Measurements from ENCODE around the gene CDK19.

CDK19 gene

GRCh38 chr6:110833831-110834230 lies 18.6 kb upstream of the CDK19 start:
- Histone ChIP-seq H3K9ac (ENCODE audit: low read length) (no peak overlapping the region), H3K27me3 (replicated peaks; ENCODE audit: insufficient read depth, low read length) (no peaks in the 10 kb centered on the region), H3K27ac (ENCODE audit: low read length) (no peak overlapping the region), H3K4me2 (ENCODE audit: low read depth, low read length) (no peak overlapping the region), H3F3A (ENCODE audit: insufficient read depth, low read length) (no peaks in the 10 kb centered on the region), H3K4me1 (ENCODE audit: low read length) (no peaks in the 10 kb centered on the region), H3K4me3 (ENCODE audit: low read length) (no peak overlapping the region), H3K9me2 (replicated peaks; ENCODE audit: insufficient read depth, low read length) (no peaks in the 10 kb centered on the region), H3K36me3 (replicated peaks; ENCODE audit: insufficient read depth, low read length) (no peaks in the 10 kb centered on the region), H3K9me3 (replicated peaks; ENCODE audit: insufficient read depth, low read length) (no peaks in the 10 kb centered on the region), H2AFZ (ENCODE audit: low read length) (no peak overlapping the region), H3K79me2 (ENCODE audit: low read length) (no peaks in the 10 kb centered on the region), H4K20me1 (ENCODE audit: insufficient read depth, low read length) (no peaks in the 10 kb centered on the region)
- DNase-seq: no peak
- no peak for TF ChIP-seq EZH2 (optimal IDR thresholded peaks at IDR 0.05; ENCODE audit: low read depth, low read length)
- no peak for TF ChIP-seq CTCF (IDR thresholded peaks at IDR 0.05; ENCODE audit: low read length)
- no peak for TF ChIP-seq EZH2phosphoT487 (IDR thresholded peaks at IDR 0.05; ENCODE audit: low read length)

GRCh38 chr6:110831405-110831804 lies 16.1 kb upstream of the CDK19 start:
- H3K4me2 ChIP-seq (ENCODE audit: low read depth, low read length): no peak overlapping the region
- no peaks in the 10 kb centered on the region for H4K20me1 ChIP-seq (ENCODE audit: insufficient read depth, low read length)
- no peak overlapping the region for H3K27ac ChIP-seq (ENCODE audit: low read length)
- H3K9me2 ChIP-seq (replicated peaks; ENCODE audit: insufficient read depth, low read length): no peaks in the 10 kb centered on the region
- H3K9me3 ChIP-seq (replicated peaks; ENCODE audit: insufficient read depth, low read length): no peaks in the 10 kb centered on the region
- no peaks in the 10 kb centered on the region for H3F3A ChIP-seq (ENCODE audit: insufficient read depth, low read length)
- no peaks in the 10 kb centered on the region for H3K79me2 ChIP-seq (ENCODE audit: low read length)
- TF ChIP-seq CTCF (IDR thresholded peaks at IDR 0.05; ENCODE audit: low read length) (no peak), EZH2phosphoT487 (IDR thresholded peaks at IDR 0.05; ENCODE audit: low read length) (no peak), EZH2 (optimal IDR thresholded peaks at IDR 0.05; ENCODE audit: low read depth, low read length) (no peak)
- H3K27me3 ChIP-seq (replicated peaks; ENCODE audit: insufficient read depth, low read length): no peaks in the 10 kb centered on the region
- H3K36me3 ChIP-seq (replicated peaks; ENCODE audit: insufficient read depth, low read length): no peaks in the 10 kb centered on the region
- H3K9ac ChIP-seq (ENCODE audit: low read length): no peak overlapping the region
- no peak overlapping the region for H2AFZ ChIP-seq (ENCODE audit: low read length)
- no peak overlapping the region for H3K4me3 ChIP-seq (ENCODE audit: low read length)
- H3K4me1 ChIP-seq (ENCODE audit: low read length): no peaks in the 10 kb centered on the region
- DNase-seq: no peak

GRCh38 chr6:110828396-110828795 lies 13.1 kb upstream of the CDK19 start:
- Histone ChIP-seq H3K9me3 (replicated peaks; ENCODE audit: insufficient read depth, low read length) (no peaks in the 10 kb centered on the region), H3K9ac (ENCODE audit: low read length) (no peak overlapping the region), H3K9me2 (replicated peaks; ENCODE audit: insufficient read depth, low read length) (no peaks in the 10 kb centered on the region), H3K4me3 (ENCODE audit: low read length) (no peak overlapping the region), H3K4me2 (ENCODE audit: low read depth, low read length) (no peak overlapping the region), H3K79me2 (ENCODE audit: low read length) (no peaks in the 10 kb centered on the region), H3K36me3 (replicated peaks; ENCODE audit: insufficient read depth, low read length) (no peaks in the 10 kb centered on the region), H3K27ac (ENCODE audit: low read length) (no peak overlapping the region), H2AFZ (ENCODE audit: low read length) (no peak overlapping the region), H4K20me1 (ENCODE audit: insufficient read depth, low read length) (no peaks in the 10 kb centered on the region), H3K4me1 (ENCODE audit: low read length) (no peaks in the 10 kb centered on the region), H3F3A (ENCODE audit: insufficient read depth, low read length) (no peaks in the 10 kb centered on the region), H3K27me3 (replicated peaks; ENCODE audit: insufficient read depth, low read length) (no peaks in the 10 kb centered on the region)
- TF ChIP-seq CTCF (IDR thresholded peaks at IDR 0.05; ENCODE audit: low read length): no peak
- DNase-seq: no peak

Data from MM.1S (cell line).